IMR-90 (cell line): ENCODE measurements around the gene KRTAP4-1. TPM values are rescaled to one million over a fixed set of nuclear protein-coding genes. Genes with fewer than 3 reads are reported as not detected.
A peak's percentile ranks its signal among the peaks of the same experiment; 100 is the strongest.

Experiments
- ATAC-seq: fragments of 200-7000 bp; cut with Tn5 transposase; 2 replicates; pipeline ENCODE4 v1.9.1; 2020; ENCODE audit warnings: low read depth, mild to moderate bottlenecking, moderate library complexity
- BruUV-seq: library from RNA; stranded (reverse); fragments of 400-500 nt; replicated peaks from 2 replicates; lab custom pipeline; 2021; lab: Mats Ljungman, UMichigan
- CTCF ChIA-PET: fragments of 300-600 bp; formaldehyde crosslinking; extraction: SDS; loops from one replicate; lab custom pipeline; 2021; ENCODE audit warnings: antibody characterized with exemption; lab: Yijun Ruan, JAX
- POLR2A ChIA-PET: fragments of 300-600 bp; sonication (Branson Sonifier 250); formaldehyde crosslinking; loops from one replicate; lab custom pipeline; 2022; ENCODE audit warnings: antibody characterized with exemption; ENCODE audit not compliant: unreplicated experiment; lab: Charles Lee
- DNase-seq: peaks from one replicate; pipeline ENCODE4 v3.0.0; 2013
- H2AFZ ChIP-seq: replicated peaks from 2 replicates; pipeline ENCODE3; 2013; ENCODE audit warnings: low read length, mild to moderate bottlenecking; ENCODE audit not compliant: poor library complexity
- H2AK5ac ChIP-seq: 2 replicates; pipeline ENCODE4 v1.6.1; 2013; ENCODE audit warnings: low read depth, low read length, inconsistent platforms
- H2AK9ac ChIP-seq: replicated peaks from 2 replicates; pipeline ENCODE3; 2013; ENCODE audit warnings: mild to moderate bottlenecking, low read depth, low read length, moderate library complexity; ENCODE audit not compliant: poor library complexity
- H2BK120ac ChIP-seq: 2 replicates; pipeline ENCODE4 v1.6.1; 2013; ENCODE audit warnings: low read depth, low read length, inconsistent platforms
- H2BK15ac ChIP-seq: 3 replicates; pipeline ENCODE4 v1.6.1; 2013; ENCODE audit warnings: low read depth, low read length, inconsistent platforms
- H2BK20ac ChIP-seq: 2 replicates; pipeline ENCODE4 v1.6.1; 2013; ENCODE audit warnings: low read depth, mild to moderate bottlenecking, inconsistent platforms, low read length, moderate library complexity
- H2BK5ac ChIP-seq: 2 replicates; pipeline ENCODE4 v1.6.1; 2013; ENCODE audit warnings: mild to moderate bottlenecking, low read depth, low read length, inconsistent platforms; ENCODE audit not compliant: poor library complexity, severe bottlenecking
- H3K14ac ChIP-seq: replicated peaks from 2 replicates; pipeline ENCODE4 v1.6.1; 2013; ENCODE audit warnings: low read depth, low read length, inconsistent platforms
- H3K18ac ChIP-seq: 2 replicates; pipeline ENCODE4 v1.6.1; 2013; ENCODE audit warnings: low read depth, low read length, control low read depth
- H3K23ac ChIP-seq: 2 replicates; pipeline ENCODE4 v1.6.1; 2013; ENCODE audit warnings: low read depth, low read length, inconsistent platforms
- H3K27ac ChIP-seq: 2 replicates; pipeline ENCODE4 v1.5.1; 2013; ENCODE audit warnings: mild to moderate bottlenecking, control low read depth, low read length; ENCODE audit not compliant: insufficient read depth
- H3K27me3 ChIP-seq: 2 replicates; pipeline ENCODE4 v1.6.1; 2013; ENCODE audit warnings: low read length; ENCODE audit not compliant: control insufficient read depth, insufficient read depth
- H3K36me3 ChIP-seq: 2 replicates; pipeline ENCODE4 v1.6.1; 2013; ENCODE audit warnings: low read length, mixed read lengths; ENCODE audit not compliant: control insufficient read depth, insufficient read depth
- H3K4ac ChIP-seq: 2 replicates; pipeline ENCODE4 v1.6.1; 2013; ENCODE audit warnings: low read depth, low read length, inconsistent platforms
- H3K4me1 ChIP-seq: 2 replicates; pipeline ENCODE4 v1.6.1; 2013; ENCODE audit warnings: low read length, mixed read lengths; ENCODE audit not compliant: control insufficient read depth, insufficient read depth
- H3K4me2 ChIP-seq: 2 replicates; pipeline ENCODE4 v1.6.1; 2013; ENCODE audit warnings: low read depth, mild to moderate bottlenecking, control low read depth, low read length, moderate library complexity
- H3K4me3 ChIP-seq: 2 replicates; pipeline ENCODE4 v1.5.1; 2013; ENCODE audit warnings: low read depth, mild to moderate bottlenecking, control low read depth, low read length, moderate library complexity; ENCODE audit not compliant: insufficient read depth
- H3K56ac ChIP-seq: 2 replicates; pipeline ENCODE4 v1.6.1; 2013; ENCODE audit warnings: low read length, inconsistent platforms; ENCODE audit not compliant: insufficient read depth; ENCODE audit errors: extremely low read depth
- H3K79me1 ChIP-seq, 2 experiments: 2 replicates each; pipeline ENCODE4 v1.6.1; 2013; ENCODE audit warnings: low read length in 2 of 2, inconsistent platforms in 1 of 2, low read depth in 1 of 2
- H3K9ac ChIP-seq: 2 replicates; pipeline ENCODE4 v1.6.1; 2013; ENCODE audit warnings: low read depth, low read length, control low read depth
- H3K9me1 ChIP-seq: 2 replicates; pipeline ENCODE4 v1.6.1; 2013; ENCODE audit warnings: low read length, inconsistent platforms; ENCODE audit not compliant: insufficient read depth
- H3K9me3 ChIP-seq: 2 replicates; pipeline ENCODE4 v1.6.1; 2013; ENCODE audit warnings: low read length; ENCODE audit not compliant: control insufficient read depth, insufficient read depth
- H4K20me1 ChIP-seq: 2 replicates; pipeline ENCODE4 v1.6.1; 2013; ENCODE audit warnings: low read length, inconsistent platforms; ENCODE audit not compliant: insufficient read depth
- H4K5ac ChIP-seq: 2 replicates; pipeline ENCODE4 v1.6.1; 2013; ENCODE audit warnings: mild to moderate bottlenecking, low read depth, low read length, control low read depth
- H4K8ac ChIP-seq, 2 experiments: 2 replicates each; pipeline ENCODE4 v1.6.1; 2013; ENCODE audit warnings: low read depth in 2 of 2, low read length in 2 of 2, control low read depth in 1 of 2, inconsistent platforms in 1 of 2
- H4K91ac ChIP-seq: 2 replicates; pipeline ENCODE4 v1.6.1; 2013; ENCODE audit warnings: low read depth, low read length, inconsistent platforms; ENCODE audit not compliant: insufficient read depth
- BHLHE40 ChIP-seq: fragments of 150-350 bp; IDR thresholded peaks from 2 replicates; pipeline ENCODE4 v1.6.1; 2016; ENCODE audit warnings: mild to moderate bottlenecking, low read depth, low read length
- CEBPB ChIP-seq: IDR thresholded peaks from 2 replicates; pipeline ENCODE4 v1.6.1; 2012; ENCODE audit warnings: low read depth, low read length, improper control_type of control experiment
- CHD1 ChIP-seq: IDR thresholded peaks from 2 replicates; pipeline ENCODE4 v1.6.1; 2012; ENCODE audit warnings: low read depth, low read length, improper control_type of control experiment
- FOS ChIP-seq: fragments of 150-350 bp; IDR thresholded peaks from 2 replicates; pipeline ENCODE4 v1.6.1; 2016; ENCODE audit warnings: low read depth, low read length
- MAFK ChIP-seq: IDR thresholded peaks from 2 replicates; pipeline ENCODE4 v1.6.1; 2012; ENCODE audit warnings: low read depth, low read length, improper control_type of control experiment
- MAZ ChIP-seq: IDR thresholded peaks from 2 replicates; pipeline ENCODE4 v1.6.1; 2012; ENCODE audit warnings: low read depth, mild to moderate bottlenecking, low read length, improper control_type of control experiment, moderate library complexity, borderline replicate concordance
- MXI1 ChIP-seq: IDR thresholded peaks from 2 replicates; pipeline ENCODE4 v1.6.1; 2012; ENCODE audit warnings: low read depth, mild to moderate bottlenecking, low read length, moderate library complexity, borderline replicate concordance
- NFE2L2 ChIP-seq: fragments of 150-350 bp; IDR thresholded peaks from 2 replicates; pipeline ENCODE4 v1.6.1; 2016; ENCODE audit warnings: low read depth, mild to moderate bottlenecking, low read length
- POLR2A ChIP-seq: IDR thresholded peaks from 2 replicates; pipeline ENCODE4 v1.6.1; 2012; ENCODE audit warnings: mild to moderate bottlenecking, low read depth, low read length
- RAD21 ChIP-seq: IDR thresholded peaks from 2 replicates; pipeline ENCODE4 v1.6.1; 2012; ENCODE audit warnings: low read length, improper control_type of control experiment
- RCOR1 ChIP-seq: IDR thresholded peaks from 2 replicates; pipeline ENCODE4 v1.6.1; 2012; ENCODE audit warnings: mild to moderate bottlenecking, low read length, improper control_type of control experiment; ENCODE audit not compliant: insufficient replicate concordance
- RFX5 ChIP-seq: IDR thresholded peaks from 2 replicates; pipeline ENCODE4 v1.8.0; 2012; ENCODE audit warnings: low read depth, mild to moderate bottlenecking, low read length, moderate library complexity
- SMC3 ChIP-seq: fragments of 150-350 bp; IDR thresholded peaks from 2 replicates; pipeline ENCODE4 v1.6.1; 2016; ENCODE audit warnings: low read depth, mild to moderate bottlenecking, antibody characterized with exemption, low read length, moderate library complexity
- USF2 ChIP-seq: fragments of 150-350 bp; IDR thresholded peaks from 2 replicates; pipeline ENCODE4 v1.6.1; 2017; ENCODE audit warnings: mild to moderate bottlenecking, antibody characterized with exemption, low read length, low read depth
- WGBS, 2 experiments: methylation state at CpG; one replicate each; pipeline versions ENCODE4 v1.1.5 to v1.1.7; 2013; ENCODE audit warnings: missing lambda C conversion rate in 2 of 2; ENCODE audit not compliant: insufficient read length in 1 of 2; ENCODE audit errors: extremely low coverage in 2 of 2; 5-methylcytosine and 5-hydroxymethylcytosine counted together
- dilution Hi-C: fragments of 300-500 bp; cut with HindIII; formaldehyde crosslinking; loops from one replicate; pipeline ENCODE4 v1.14.3; 2018; ENCODE audit warnings: low sequenced_read_pairs; ENCODE audit not compliant: unreplicated experiment
- in situ Hi-C: fragments of 300-500 bp; cut with MboI; formaldehyde crosslinking; loops from 3 replicates; pipeline ENCODE4 v1.14.3; 2019; ENCODE audit warnings: low sequenced_read_pairs, inconsistent platforms, mixed read lengths
- intact Hi-C: fragments of 100-400 bp; cut with micrococcal nuclease; formaldehyde crosslinking; loops from 2 replicates; pipeline ENCODE4 v1.10.0; 2022
- polyA plus RNA-seq, 3 experiments: library from polyadenylated mRNA; depleted of rRNA; stranded (reverse); fragments of >200 nt; gene quantifications; 2 replicates each; pipeline ENCODE4 v1.2.3, GENCODE V29; 2012; ENCODE audit warnings: low replicate concordance in 1 of 3
- total RNA-seq: library from RNA; depleted of rRNA; stranded (reverse); fragments of >200 nt; gene quantifications from 2 replicates; pipeline ENCODE4 v1.2.3, GENCODE V29; 2012
- TF ChIP-seq, protein P1 (sequence below): fragments of 150-350 bp; IDR thresholded peaks from 2 replicates; pipeline ENCODE4 v1.6.1; 2016; ENCODE audit warnings: low read depth, mild to moderate bottlenecking, low read length, moderate library complexity, borderline replicate concordance
- TF ChIP-seq, protein P2 (sequence below): conservative IDR thresholded peaks from 2 replicates; pipeline ENCODE4 v1.5.1; 2012; ENCODE audit warnings: mild to moderate bottlenecking, low read depth, low read length, improper control_type of control experiment

Gene KRTAP4-1
- total and polyA plus RNA-seq, 2 of the 4 experiments (the other 2 are of a cell fraction) = not detected

DNA sequence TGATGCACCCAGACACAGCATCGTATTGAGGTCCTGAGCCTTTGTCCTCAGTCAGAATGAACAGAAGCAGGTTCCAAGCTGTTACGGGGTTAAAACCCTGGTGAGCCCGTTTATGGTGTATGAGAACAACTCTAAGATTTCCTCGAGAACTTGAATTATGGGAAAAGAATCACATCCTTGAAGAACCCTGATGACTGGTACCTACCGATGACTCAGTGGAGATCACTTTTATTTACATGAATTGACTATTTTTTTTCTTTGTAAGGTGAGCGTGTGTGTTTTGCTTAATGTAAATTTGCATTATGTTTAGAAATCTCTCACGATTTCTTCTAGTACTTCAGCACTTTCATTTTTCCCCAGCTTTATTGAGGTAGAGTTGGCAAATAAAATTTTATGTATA lies 20.9 kb downstream of the KRTAP4-1 start:
- H3K9me1 ChIP-seq = no peaks in the 10 kb centered on the region
- no TSS peak for BruUV-seq
- no peak overlapping the region for H3K27ac ChIP-seq
- peak overlapping the region; percentile 14; the same call in 1 of the 2 replicates for H2BK20ac ChIP-seq
- intact Hi-C loops = no loop called here
- DNase-seq = no peak
- H3K79me1 ChIP-seq = no peaks in the 10 kb centered on the region
- TF ChIP-seq CEBPB = no peak
- no peak for TF ChIP-seq POLR2A
- TF ChIP-seq SMC3 = no peak
- TF ChIP-seq USF2 = no peak
- no peak for TF ChIP-seq BHLHE40
- TF ChIP-seq MXI1 = no peak
- no peak for TF ChIP-seq NFE2L2
- no peak for TF ChIP-seq CHD1
- no peak for TF ChIP-seq RFX5
- TF ChIP-seq, protein P1, sequence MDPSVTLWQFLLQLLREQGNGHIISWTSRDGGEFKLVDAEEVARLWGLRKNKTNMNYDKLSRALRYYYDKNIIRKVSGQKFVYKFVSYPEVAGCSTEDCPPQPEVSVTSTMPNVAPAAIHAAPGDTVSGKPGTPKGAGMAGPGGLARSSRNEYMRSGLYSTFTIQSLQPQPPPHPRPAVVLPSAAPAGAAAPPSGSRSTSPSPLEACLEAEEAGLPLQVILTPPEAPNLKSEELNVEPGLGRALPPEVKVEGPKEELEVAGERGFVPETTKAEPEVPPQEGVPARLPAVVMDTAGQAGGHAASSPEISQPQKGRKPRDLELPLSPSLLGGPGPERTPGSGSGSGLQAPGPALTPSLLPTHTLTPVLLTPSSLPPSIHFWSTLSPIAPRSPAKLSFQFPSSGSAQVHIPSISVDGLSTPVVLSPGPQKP = no peak
- no peak for TF ChIP-seq RAD21
- no peak for TF ChIP-seq MAFK
- TF ChIP-seq RCOR1 = no peak
- TF ChIP-seq, protein P2, sequence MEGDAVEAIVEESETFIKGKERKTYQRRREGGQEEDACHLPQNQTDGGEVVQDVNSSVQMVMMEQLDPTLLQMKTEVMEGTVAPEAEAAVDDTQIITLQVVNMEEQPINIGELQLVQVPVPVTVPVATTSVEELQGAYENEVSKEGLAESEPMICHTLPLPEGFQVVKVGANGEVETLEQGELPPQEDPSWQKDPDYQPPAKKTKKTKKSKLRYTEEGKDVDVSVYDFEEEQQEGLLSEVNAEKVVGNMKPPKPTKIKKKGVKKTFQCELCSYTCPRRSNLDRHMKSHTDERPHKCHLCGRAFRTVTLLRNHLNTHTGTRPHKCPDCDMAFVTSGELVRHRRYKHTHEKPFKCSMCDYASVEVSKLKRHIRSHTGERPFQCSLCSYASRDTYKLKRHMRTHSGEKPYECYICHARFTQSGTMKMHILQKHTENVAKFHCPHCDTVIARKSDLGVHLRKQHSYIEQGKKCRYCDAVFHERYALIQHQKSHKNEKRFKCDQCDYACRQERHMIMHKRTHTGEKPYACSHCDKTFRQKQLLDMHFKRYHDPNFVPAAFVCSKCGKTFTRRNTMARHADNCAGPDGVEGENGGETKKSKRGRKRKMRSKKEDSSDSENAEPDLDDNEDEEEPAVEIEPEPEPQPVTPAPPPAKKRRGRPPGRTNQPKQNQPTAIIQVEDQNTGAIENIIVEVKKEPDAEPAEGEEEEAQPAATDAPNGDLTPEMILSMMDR = no peak
- TF ChIP-seq FOS = no peak
- TF ChIP-seq MAZ = no peak
- H2AK9ac ChIP-seq = no peak overlapping the region
- in situ Hi-C loops = no loop called here
- H3K56ac ChIP-seq = no peak overlapping the region
- dilution Hi-C loops = no loop called here
- H3K9ac ChIP-seq = no peak overlapping the region
- CTCF ChIA-PET = no interaction called here
- H3K18ac ChIP-seq = no peak overlapping the region
- H3K14ac ChIP-seq = no peak overlapping the region
- no peak overlapping the region for H2BK120ac ChIP-seq
- no peaks in the 10 kb centered on the region for H4K20me1 ChIP-seq
- WGBS, 2 experiments = 92% methylated on average over 2 of the region's 7 CpGs; no CpG with 5 or more reads in 1 of the 2 experiments
- no peak overlapping the region for H2AK5ac ChIP-seq
- H4K91ac ChIP-seq = no peak overlapping the region
- no peaks in the 10 kb centered on the region for H3K36me3 ChIP-seq
- H3K4me3 ChIP-seq = no peak overlapping the region
- H3K9me3 ChIP-seq = no peaks in the 10 kb centered on the region
- POLR2A ChIA-PET = no interaction called here
- H3K27me3 ChIP-seq = no peaks in the 10 kb centered on the region; the same call in 1 of the 2 replicates
- no peak overlapping the region; the same call in 2 of the 3 replicates for H2BK15ac ChIP-seq
- no peak overlapping the region for H2BK5ac ChIP-seq
- H3K4ac ChIP-seq = no peak overlapping the region
- no peaks in the 10 kb centered on the region for H3K4me1 ChIP-seq
- no peak overlapping the region for H4K8ac ChIP-seq
- no peak for ATAC-seq
- H4K5ac ChIP-seq = no peak overlapping the region
- peak overlapping the region; percentile 26 for H2AFZ ChIP-seq
- H3K23ac ChIP-seq = no peak overlapping the region
- no peak overlapping the region for H3K4me2 ChIP-seq
